NCI-H1436 (cell line): ENCODE data around the gene R3HDM1.

Source experiments
- DNase-seq: peaks from one replicate; lab custom pipeline; 2025; lab: John Stamatoyannopoulos, UW

The R3HDM1 gene

GRCh38 chr2:135728064-135728743, 196.9 kb downstream of the R3HDM1 start:
- no peak for DNase-seq

- no peak for DNase-seq
Measured at GRCh38 chr2:135732561-135732960, 201.3 kb downstream of the R3HDM1 start.

GRCh38 chr2:135733045-135733444, 201.8 kb downstream of the R3HDM1 start:
- no peak for DNase-seq

GRCh38 chr2:135736546-135736945, 205.3 kb downstream of the R3HDM1 start:
- no peak for DNase-seq

GRCh38 chr2:135740206-135740605, 208.9 kb downstream of the R3HDM1 start:
- DNase-seq, result no peak

GRCh38 chr2:135741043-135741394, 209.7 kb downstream of the R3HDM1 start:
- no peak for DNase-seq

- DNase-seq, result peak; percentile 95
Measured at GRCh38 chr2:135741395-135742324, 210.4 kb downstream of the R3HDM1 start, which contains the start of gene UBXN4. TSS of gene UBXN4 (plus strand) at chr2:135741855. CDS start at chr2:135741930, 75 bp downstream.

GRCh38 chr2:135742325-135742757, 211.1 kb downstream of the R3HDM1 start:
- DNase-seq, result peak; percentile 39

GRCh38 chr2:135743860-135744259, 212.6 kb downstream of the R3HDM1 start:
- DNase-seq, result no peak

GRCh38 chr2:135744760-135745314, 213.6 kb downstream of the R3HDM1 start:
- no peak for DNase-seq

GRCh38 chr2:135745545-135745944, 214.3 kb downstream of the R3HDM1 start:
- DNase-seq, result no peak

GRCh38 chr2:135755573-135755972, 224.3 kb downstream of the R3HDM1 start:
- no peak for DNase-seq

GRCh38 chr2:135756692-135757091, 225.4 kb downstream of the R3HDM1 start:
- no peak for DNase-seq

GRCh38 chr2:135762022-135762421, 230.7 kb downstream of the R3HDM1 start:
- no peak for DNase-seq

GRCh38 chr2:135762530-135762929, 231.2 kb downstream of the R3HDM1 start:
- DNase-seq, result no peak

- DNase-seq, result no peak
Measured at GRCh38 chr2:135768863-135769262, 237.6 kb downstream of the R3HDM1 start.

- no peak for DNase-seq
Measured at GRCh38 chr2:135773319-135773718, 242.0 kb downstream of the R3HDM1 start.

- DNase-seq, result no peak
Measured at GRCh38 chr2:135773917-135774316, 242.6 kb downstream of the R3HDM1 start.
